NOMO-1 treated with dmso at 0.1 percent for 144 hours (cell line): ENCODE data around the gene RAB23.

ENCODE experiments used
- DNase-seq: peaks from one replicate; lab custom pipeline; 2025; ENCODE audit not compliant: unreplicated experiment; lab: John Stamatoyannopoulos, UW

The RAB23 gene

GRCh38 chr6:57138026-57138425 is 84.1 kb downstream of the RAB23 start:
- no peak for DNase-seq

GRCh38 chr6:57137350-57137749 is 84.8 kb downstream of the RAB23 start:
- no peak for DNase-seq
